Thyroid gland (tissue), 4 donors: ENCODE measurements around the gene LRIG1. TPM values are rescaled to one million over a fixed set of nuclear protein-coding genes. Genes with fewer than 3 reads are reported as not detected.

ENCODE experiments used
- DNase-seq, 2 donors: peaks; one replicate each; pipeline ENCODE4 v3.0.0-alpha.2; 2019
- H3K27ac ChIP-seq, 3 donors: fragments of 200-600 bp; sonication (generic); 1 replicate in 2 of 3; 2 replicates in 1 of 3; pipeline ENCODE4 v1.5.1; 2016 to 2019; ENCODE audit warnings: mild to moderate bottlenecking in 1 of 3, moderate library complexity in 1 of 3
- H3K27me3 ChIP-seq: fragments of 200-600 bp; sonication (generic); one replicate; pipeline ENCODE4 v1.5.1; 2019
- H3K36me3 ChIP-seq, 2 donors: fragments of 200-600 bp; sonication (generic); one replicate each; pipeline ENCODE4 v1.5.1; 2016 to 2019
- H3K4me1 ChIP-seq, 2 donors: fragments of 200-600 bp; sonication (generic); one replicate each; pipeline ENCODE4 v1.5.1; 2017 to 2019
- H3K4me3 ChIP-seq, 3 donors: fragments of 200-600 bp; sonication (generic); replicated peaks in 1 of 3; 1 replicate in 2 of 3; 2 replicates in 1 of 3; pipeline ENCODE4 v1.5.1; 2016; ENCODE audit warnings: mild to moderate bottlenecking in 1 of 3
- H3K9me3 ChIP-seq: fragments of 200-600 bp; sonication (generic); one replicate; pipeline ENCODE4 v1.5.1; 2017
- CTCF ChIP-seq, 6 experiments: fragments of 200-600 bp in 3 of 6; fragments of 450-650 bp in 3 of 6; sonication (generic) in 3 of 6; IDR thresholded peaks; one replicate each; pipeline ENCODE4 v1.5.1; 2016 to 2019; ENCODE audit warnings: antibody characterized with exemption in 6 of 6, mild to moderate bottlenecking in 2 of 6, inconsistent platforms in 1 of 6, moderate library complexity in 1 of 6
- POLR2A ChIP-seq, 2 donors: fragments of 450-650 bp; IDR thresholded peaks; one replicate each; pipeline ENCODE4 v1.6.1; 2017; ENCODE audit warnings: antibody characterized with exemption in 2 of 2, mild to moderate bottlenecking in 2 of 2, moderate library complexity in 1 of 2
- WGBS, 2 donors: methylation state at CpG; one replicate each; pipeline ENCODE4 v1.1.5; 2017; 5-methylcytosine and 5-hydroxymethylcytosine counted together
- intact Hi-C: fragments of 100-400 bp; cut with DNase I; formaldehyde crosslinking; loops from one replicate; pipeline ENCODE4 v1.15.1; 2023
- total RNA-seq, 4 donors: library from RNA; depleted of rRNA; stranded (reverse); fragments of >200 nt; gene quantifications; one replicate each; pipeline ENCODE4 v1.2.3, GENCODE V29; 2016

The LRIG1 gene
- total RNA-seq, 4 donors from 2014 or later = 45.8 to 69.7 (median 61.7) TPM

- no peak for TF ChIP-seq CTCF (IDR thresholded peaks at IDR 0.05)
- TF ChIP-seq POLR2A (IDR thresholded peaks at IDR 0.05) = no peak
- H3K36me3 ChIP-seq = no peaks in the 10 kb centered on the region
- 91 to 92% methylated on average over 10 of the region's 10 CpGs for WGBS, 2 donors
- peaks cover 16 to 28% of the 10 kb centered on the region in 2 donors for H3K4me1 ChIP-seq
- no peak overlapping the region for H3K27ac ChIP-seq
- H3K9me3 ChIP-seq = no peaks in the 10 kb centered on the region
- no peak overlapping the region for H3K4me3 ChIP-seq
- no peaks in the 10 kb centered on the region for H3K27me3 ChIP-seq
- intact Hi-C loops = no loop called here
- DNase-seq = no peak
Measured at GRCh38 chr3:66467996-66468735, 32.7 kb downstream of the LRIG1 start.

- peak overlapping the region in 1 of 3 donors; percentile 20 for H3K27ac ChIP-seq
- 53 to 58% methylated on average over 11 of the region's 11 CpGs for WGBS, 2 donors
- H3K36me3 ChIP-seq = no peaks in the 10 kb centered on the region
- no peak overlapping the region for H3K4me3 ChIP-seq
- intact Hi-C loops = no loop called here
- TF ChIP-seq POLR2A (IDR thresholded peaks at IDR 0.05) (no peak), CTCF (IDR thresholded peaks at IDR 0.05) (no peak)
- no peaks in the 10 kb centered on the region for H3K9me3 ChIP-seq
- peaks cover 11 to 25% of the 10 kb centered on the region in 2 donors for H3K4me1 ChIP-seq
- H3K27me3 ChIP-seq = no peaks in the 10 kb centered on the region
- peak; percentile 54 to 59 for DNase-seq
Measured at GRCh38 chr3:66466606-66467270, 34.1 kb downstream of the LRIG1 start.

GRCh38 chr3:66465587-66465986 is 35.2 kb downstream of the LRIG1 start:
- H3K27ac ChIP-seq = no peak overlapping the region
- no peaks in the 10 kb centered on the region for H3K36me3 ChIP-seq
- intact Hi-C loops = no loop called here
- 95 to 98% methylated on average over 4 of the region's 4 CpGs for WGBS, 2 donors
- H3K9me3 ChIP-seq = no peaks in the 10 kb centered on the region
- no peak for DNase-seq
- peaks cover 11 to 25% of the 10 kb centered on the region in 2 donors for H3K4me1 ChIP-seq
- H3K4me3 ChIP-seq = no peak overlapping the region
- TF ChIP-seq POLR2A (IDR thresholded peaks at IDR 0.05) (no peak), CTCF (IDR thresholded peaks at IDR 0.05) (no peak)
- no peaks in the 10 kb centered on the region for H3K27me3 ChIP-seq

- no peak for DNase-seq
- TF ChIP-seq CTCF (IDR thresholded peaks at IDR 0.05) = no peak
- TF ChIP-seq POLR2A (IDR thresholded peaks at IDR 0.05) = no peak
- no peak overlapping the region for H3K27ac ChIP-seq
- no peaks in the 10 kb centered on the region for H3K27me3 ChIP-seq
- H3K4me1 ChIP-seq = peaks cover 11 to 25% of the 10 kb centered on the region in 2 donors
- H3K36me3 ChIP-seq = no peaks in the 10 kb centered on the region
- H3K9me3 ChIP-seq = no peaks in the 10 kb centered on the region
- intact Hi-C loops = no loop called here
- WGBS, 2 donors = 93 to 98% methylated on average over 3 of the region's 3 CpGs
- H3K4me3 ChIP-seq = no peak overlapping the region
Measured at GRCh38 chr3:66465034-66465433, 35.8 kb downstream of the LRIG1 start.

- 82 to 90% methylated on average over 3 of the region's 3 CpGs for WGBS, 2 donors
- Histone ChIP-seq H3K36me3 (no peaks in the 10 kb centered on the region), H3K27me3 (no peaks in the 10 kb centered on the region), H3K4me3 (no peak overlapping the region), H3K9me3 (no peaks in the 10 kb centered on the region), H3K27ac (no peak overlapping the region), H3K4me1 (peaks cover 11 to 25% of the 10 kb centered on the region in 2 donors)
- intact Hi-C loops = no loop called here
- no peak for TF ChIP-seq CTCF (IDR thresholded peaks at IDR 0.05)
- no peak for TF ChIP-seq POLR2A (IDR thresholded peaks at IDR 0.05)
- DNase-seq = no peak
Measured at GRCh38 chr3:66464512-66464894, 36.3 kb downstream of the LRIG1 start.
